Activated T-helper 2 cell treated with anti-CD3 and anti-CD28 coated beads, Interferon-gamma antibody, Interleukin-2, Interleukin-4, amounts not matched to agents 10 μg/mL and 5 μg/mL and 100 μg/mL, durations not matched to agents 14 hours and 24 hours and 36 hours (primary cell): Measurements from ENCODE around the gene WDR93. TPM values are rescaled to one million over a fixed set of nuclear protein-coding genes. Genes with fewer than 3 reads are reported as not detected.
"Not testable (repeated sequence)": the region's sequence is repeated elsewhere in the genome, so short reads cannot be mapped to it uniquely, and the experiment has no call there.

Experiments
- DNase-seq: peaks from one replicate; pipeline ENCODE4 v3.0.0; 2021; ENCODE audit warnings: low spot score
- H3K27ac Mint-ChIP-seq: one replicate; pipeline ENCODE4 v1.8.0; 2021; ENCODE audit warnings: mixed read lengths
- H3K27me3 Mint-ChIP-seq: one replicate; pipeline ENCODE4 v1.8.0; 2021; ENCODE audit warnings: low read depth, mixed read lengths
- H3K36me3 Mint-ChIP-seq: one replicate; pipeline ENCODE4 v1.8.0; 2021; ENCODE audit warnings: low read depth, mixed read lengths
- H3K4me1 Mint-ChIP-seq: one replicate; pipeline ENCODE4 v1.8.0; 2021; ENCODE audit warnings: low read depth, mixed read lengths
- H3K4me3 Mint-ChIP-seq: one replicate; pipeline ENCODE4 v1.8.0; 2021; ENCODE audit warnings: low read depth, mild to moderate bottlenecking, moderate library complexity, mixed read lengths
- H3K9me3 Mint-ChIP-seq: one replicate; pipeline ENCODE4 v1.8.0; 2021; ENCODE audit warnings: mixed read lengths
- intact Hi-C: fragments of 100-400 bp; cut with micrococcal nuclease; formaldehyde crosslinking; loops from one replicate; pipeline ENCODE4 v1.15.1; 2023
- total RNA-seq: library from RNA; stranded (reverse); gene quantifications from 2 replicates; pipeline ENCODE4 v1.2.3, GENCODE V29; 2022

The WDR93 gene
- total RNA-seq, 1 donor from 2014 or later, result not detected

- H3K9me3 Mint-ChIP-seq, result peaks cover 6% of the 10 kb centered on the region
- H3K36me3 Mint-ChIP-seq, result peaks cover 5% of the 10 kb centered on the region
- intact Hi-C loops, result no loop called here
- no peak for DNase-seq
- H3K27me3 Mint-ChIP-seq, result peaks cover 5% of the 10 kb centered on the region
- H3K4me1 Mint-ChIP-seq, result no peaks in the 10 kb centered on the region
- H3K27ac Mint-ChIP-seq, result no peak overlapping the region
- H3K4me3 Mint-ChIP-seq, result no peak overlapping the region
Observed at GRCh38 chr15:89787944-89788343, 97.3 kb downstream of the WDR93 start.

- H3K4me1 Mint-ChIP-seq, H3K9me3 Mint-ChIP-seq, H3K27ac Mint-ChIP-seq, intact Hi-C loops, H3K27me3 Mint-ChIP-seq, H3K36me3 Mint-ChIP-seq, DNase-seq, H3K4me3 Mint-ChIP-seq: not testable (repeated sequence)
Observed at GRCh38 chr15:89788585-89788984, 98.0 kb downstream of the WDR93 start.

- Mint-ChIP-seq H3K27me3 (peaks cover 5% of the 10 kb centered on the region), H3K4me3 (no peak overlapping the region), H3K9me3 (peaks cover 6% of the 10 kb centered on the region), H3K27ac (no peak overlapping the region), H3K4me1 (no peaks in the 10 kb centered on the region), H3K36me3 (peaks cover 5% of the 10 kb centered on the region)
- DNase-seq, result no peak
- intact Hi-C loops, result no loop called here
Observed at GRCh38 chr15:89790206-89790605, 99.6 kb downstream of the WDR93 start.

- H3K36me3 Mint-ChIP-seq, result peaks cover 5% of the 10 kb centered on the region
- peaks cover 6% of the 10 kb centered on the region for H3K9me3 Mint-ChIP-seq
- intact Hi-C loops, result no loop called here
Observed at GRCh38 chr15:89790661-89791060, 100.0 kb downstream of the WDR93 start.

GRCh38 chr15:89792106-89792805, 101.6 kb downstream of the WDR93 start:
- Mint-ChIP-seq H3K4me3 (no peak overlapping the region), H3K9me3 (peaks cover 6% of the 10 kb centered on the region), H3K36me3 (peaks cover 5% of the 10 kb centered on the region), H3K27ac (no peak overlapping the region), H3K27me3 (peaks cover 9% of the 10 kb centered on the region), H3K4me1 (no peaks in the 10 kb centered on the region)
- intact Hi-C loops, result no loop called here
- no peak for DNase-seq

More at GRCh38 chr15:89790661-89791060, 100.0 kb downstream of the WDR93 start:
- Mint-ChIP-seq H3K27ac (no peak overlapping the region), H3K4me1 (no peaks in the 10 kb centered on the region), H3K27me3 (peaks cover 7% of the 10 kb centered on the region), H3K4me3 (no peak overlapping the region)
- no peak for DNase-seq

Other genes with a start within 250 kb of the WDR93 start
- gene RHCG, start 194.2 kb upstream of the WDR93 start, total RNA-seq, result not detected in 2 replicates
- 18.0 and 18.7 TPM in 2 replicates for gene TICRR, start 115.3 kb upstream of the WDR93 start, total RNA-seq
- gene KIF7, start 35.3 kb upstream of the WDR93 start, total RNA-seq, result 3.5 and 4.2 TPM in 2 replicates
- gene PLIN1, start 11.4 kb upstream of the WDR93 start, total RNA-seq, result 0.25 TPM in 1 of 2 replicates, not detected in the other
- gene PEX11A, start 57 bp upstream of the WDR93 start, total RNA-seq, result 1.0 and 1.8 TPM in 2 replicates
- 7.1 and 7.5 TPM in 2 replicates for gene MESP1, start 60.4 kb downstream of the WDR93 start, total RNA-seq
- gene MESP2, start 85.5 kb downstream of the WDR93 start, total RNA-seq, result 0.39 and 0.41 TPM in 2 replicates
- gene ANPEP, start 124.0 kb downstream of the WDR93 start, total RNA-seq, result 2.4 and 3.6 TPM in 2 replicates
- 20.6 and 24.6 TPM in 2 replicates for gene AP3S2, start 203.2 kb downstream of the WDR93 start, total RNA-seq
- gene ARPIN, start 222.1 kb downstream of the WDR93 start, total RNA-seq, result not detected in 2 replicates